ENCODE data around the gene RASEF. TPM values are rescaled to one million over a fixed set of nuclear protein-coding genes. Genes with fewer than 3 reads are reported as not detected.
A peak's percentile ranks its signal among the peaks of the same experiment; 100 is the strongest.

RASEF gene
- total and polyA plus RNA-seq, 5 donors from 2014 or later, result not detected

GRCh38 chr9:82981552-82981951 is 81.4 kb downstream of the RASEF start:
- Histone ChIP-seq H3K4me3 (ENCODE audit: low read depth, low read length) (no peak overlapping the region), H3K9me3 (ENCODE audit: control insufficient read depth in 2 of 2, low read length in 2 of 2) (no peaks in the 10 kb centered on the region), H3K4me1 (ENCODE audit: control insufficient read depth, insufficient read depth, low read length, poor library complexity, severe bottlenecking) (no peaks in the 10 kb centered on the region), H3K27ac (ENCODE audit: insufficient read depth, low read length, poor library complexity, severe bottlenecking) (no peak overlapping the region), H3K27me3 (ENCODE audit: control insufficient read depth, insufficient read depth, low read length) (no peaks in the 10 kb centered on the region), H3K36me3 (ENCODE audit: control insufficient read depth, insufficient read depth, low read length) (no peaks in the 10 kb centered on the region)
- Mint-ChIP-seq H3K27me3 (no peaks in the 10 kb centered on the region), H3K9me3 (peaks cover 0 to 5% (median 1%) of the 10 kb centered on the region in 7 donors), H3K4me1 (no peaks in the 10 kb centered on the region), H3K36me3 (no peaks in the 10 kb centered on the region), H3K4me3 (no peak overlapping the region), H3K27ac (no peak overlapping the region)
- ATAC-seq (ENCODE audit: low read depth in 2 of 2) (no peak), DNase-seq (no peak)

DNA sequence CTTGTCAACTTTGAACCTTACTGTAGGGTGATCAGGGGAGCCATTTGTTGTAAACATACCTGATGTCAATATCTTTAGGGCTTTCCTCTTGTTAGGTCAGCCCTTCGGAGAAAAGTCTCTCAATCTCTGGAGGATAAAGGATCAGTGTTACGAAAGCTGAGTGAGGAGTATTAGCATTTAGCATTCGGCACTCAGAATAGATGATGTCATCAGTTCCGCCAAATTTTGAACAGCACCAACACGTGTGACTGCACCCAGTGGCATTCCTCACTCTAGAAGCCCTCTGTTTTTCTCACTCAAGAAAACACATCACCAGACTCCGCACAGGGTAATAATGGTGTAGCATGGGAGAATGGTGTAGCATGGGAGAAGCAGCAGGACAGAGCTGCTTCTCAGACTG is 87.8 kb downstream of the RASEF start:
- DNase-seq (no peak), ATAC-seq (ENCODE audit: low read depth in 2 of 2) (no peak)
- H3K27me3 ChIP-seq (ENCODE audit: control insufficient read depth, insufficient read depth, low read length), result no peaks in the 10 kb centered on the region
- peaks cover 0 to 5% (median 3%) of the 10 kb centered on the region in 7 donors for H3K9me3 Mint-ChIP-seq
- H3K9me3 ChIP-seq (ENCODE audit: control insufficient read depth in 2 of 2, low read length in 2 of 2), result no peaks in the 10 kb centered on the region
- H3K4me1 ChIP-seq (ENCODE audit: control insufficient read depth, insufficient read depth, low read length, poor library complexity, severe bottlenecking), result no peaks in the 10 kb centered on the region
- H3K27ac Mint-ChIP-seq, result no peak overlapping the region
- no peaks in the 10 kb centered on the region for H3K36me3 Mint-ChIP-seq
- H3K27ac ChIP-seq (ENCODE audit: insufficient read depth, low read length, poor library complexity, severe bottlenecking), result no peak overlapping the region
- no peaks in the 10 kb centered on the region for H3K4me1 Mint-ChIP-seq
- H3K36me3 ChIP-seq (ENCODE audit: control insufficient read depth, insufficient read depth, low read length), result no peaks in the 10 kb centered on the region
- H3K4me3 Mint-ChIP-seq, result no peak overlapping the region
- no peak overlapping the region for H3K4me3 ChIP-seq (ENCODE audit: low read depth, low read length)
- no peaks in the 10 kb centered on the region for H3K27me3 Mint-ChIP-seq

DNA sequence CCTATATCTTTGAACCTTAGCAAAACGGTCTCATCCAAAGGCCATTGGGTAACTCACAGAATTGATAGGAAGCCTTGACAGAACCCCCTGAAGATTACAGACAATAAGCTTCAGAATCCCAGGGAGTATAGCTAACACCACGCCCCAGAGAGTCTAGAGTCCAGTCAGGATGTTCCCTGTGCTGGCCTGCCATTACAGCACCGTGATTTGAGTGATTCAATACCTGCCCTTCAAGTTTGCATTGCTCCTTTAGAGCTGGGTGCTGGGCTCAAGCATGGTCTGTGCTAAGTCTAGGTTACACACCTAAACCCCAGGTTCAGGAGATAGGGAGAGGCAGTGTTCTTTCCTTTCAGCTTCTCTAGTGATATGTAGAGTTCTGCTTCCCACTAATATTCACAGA is 90.5 kb downstream of the RASEF start:
- no peaks in the 10 kb centered on the region for H3K4me1 ChIP-seq (ENCODE audit: control insufficient read depth, insufficient read depth, low read length, poor library complexity, severe bottlenecking)
- no peaks in the 10 kb centered on the region for H3K36me3 Mint-ChIP-seq
- H3K27me3 Mint-ChIP-seq, result no peaks in the 10 kb centered on the region
- H3K27ac Mint-ChIP-seq, result no peak overlapping the region
- H3K27me3 ChIP-seq (ENCODE audit: control insufficient read depth, insufficient read depth, low read length), result no peaks in the 10 kb centered on the region
- ATAC-seq (ENCODE audit: low read depth in 2 of 2) (no peak), DNase-seq (no peak)
- H3K9me3 Mint-ChIP-seq, result peaks cover 0 to 3% (median 0%) of the 10 kb centered on the region in 7 donors
- H3K4me3 Mint-ChIP-seq, result no peak overlapping the region
- H3K4me1 Mint-ChIP-seq, result no peaks in the 10 kb centered on the region
- no peak overlapping the region for H3K27ac ChIP-seq (ENCODE audit: insufficient read depth, low read length, poor library complexity, severe bottlenecking)
- H3K9me3 ChIP-seq (ENCODE audit: control insufficient read depth in 2 of 2, low read length in 2 of 2), result no peaks in the 10 kb centered on the region
- H3K4me3 ChIP-seq (ENCODE audit: low read depth, low read length), result no peak overlapping the region
- H3K36me3 ChIP-seq (ENCODE audit: control insufficient read depth, insufficient read depth, low read length), result no peaks in the 10 kb centered on the region

DNA sequence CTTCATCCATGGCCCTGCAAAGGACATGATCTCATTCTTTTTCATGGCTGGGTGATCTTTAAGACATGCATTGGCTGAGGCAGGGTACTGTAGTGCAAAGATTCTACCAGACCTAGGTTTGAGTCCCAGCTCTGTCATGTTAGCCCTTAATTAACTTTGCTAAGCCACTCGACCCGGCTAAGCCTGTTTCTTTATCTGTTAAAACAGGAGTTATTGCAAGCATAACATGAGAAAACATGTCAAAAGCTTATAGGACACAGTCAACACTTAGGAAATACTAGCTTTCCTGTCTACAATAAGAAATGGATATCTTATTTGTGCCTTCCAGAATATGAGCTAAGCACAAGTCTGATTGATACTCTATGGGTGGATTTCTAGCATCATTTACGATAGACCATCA is 92.6 kb downstream of the RASEF start:
- H3K36me3 ChIP-seq (ENCODE audit: control insufficient read depth, insufficient read depth, low read length), result no peaks in the 10 kb centered on the region
- H3K4me3 Mint-ChIP-seq, result no peak overlapping the region
- no peaks in the 10 kb centered on the region for H3K36me3 Mint-ChIP-seq
- H3K4me1 Mint-ChIP-seq, result no peaks in the 10 kb centered on the region
- peaks cover 0 to 3% (median 0%) of the 10 kb centered on the region in 7 donors for H3K9me3 Mint-ChIP-seq
- no peaks in the 10 kb centered on the region for H3K27me3 Mint-ChIP-seq
- H3K27me3 ChIP-seq (ENCODE audit: control insufficient read depth, insufficient read depth, low read length), result no peaks in the 10 kb centered on the region
- H3K27ac Mint-ChIP-seq, result no peak overlapping the region
- no peaks in the 10 kb centered on the region for H3K9me3 ChIP-seq (ENCODE audit: control insufficient read depth in 2 of 2, low read length in 2 of 2)
- no peak overlapping the region for H3K27ac ChIP-seq (ENCODE audit: insufficient read depth, low read length, poor library complexity, severe bottlenecking)
- no peak for DNase-seq
- no peak for ATAC-seq (ENCODE audit: low read depth in 2 of 2)
- H3K4me3 ChIP-seq (ENCODE audit: low read depth, low read length), result no peak overlapping the region
- no peaks in the 10 kb centered on the region for H3K4me1 ChIP-seq (ENCODE audit: control insufficient read depth, insufficient read depth, low read length, poor library complexity, severe bottlenecking)

GRCh38 chr9:82969291-82969690 is 93.7 kb downstream of the RASEF start:
- no peak overlapping the region for H3K4me3 ChIP-seq (ENCODE audit: low read depth, low read length)
- Mint-ChIP-seq H3K4me1 (no peaks in the 10 kb centered on the region), H3K9me3 (peaks cover 0 to 3% (median 0%) of the 10 kb centered on the region in 7 donors), H3K4me3 (no peak overlapping the region), H3K27ac (peak overlapping the region in 1 of 3 donors; percentile 18), H3K36me3 (no peaks in the 10 kb centered on the region), H3K27me3 (no peaks in the 10 kb centered on the region)
- H3K27me3 ChIP-seq (ENCODE audit: control insufficient read depth, insufficient read depth, low read length), result no peaks in the 10 kb centered on the region
- DNase-seq, result no peak
- ATAC-seq (ENCODE audit: low read depth in 2 of 2), result no peak
- H3K36me3 ChIP-seq (ENCODE audit: control insufficient read depth, insufficient read depth, low read length), result no peaks in the 10 kb centered on the region
- no peaks in the 10 kb centered on the region for H3K4me1 ChIP-seq (ENCODE audit: control insufficient read depth, insufficient read depth, low read length, poor library complexity, severe bottlenecking)
- H3K27ac ChIP-seq (ENCODE audit: insufficient read depth, low read length, poor library complexity, severe bottlenecking), result no peak overlapping the region
- H3K9me3 ChIP-seq (ENCODE audit: control insufficient read depth in 2 of 2, low read length in 2 of 2), result no peaks in the 10 kb centered on the region

GRCh38 chr9:82968816-82969215 is 94.1 kb downstream of the RASEF start:
- Mint-ChIP-seq H3K9me3 (peaks cover 0 to 3% (median 0%) of the 10 kb centered on the region in 7 donors), H3K4me3 (no peak overlapping the region)
- no peak for ATAC-seq (ENCODE audit: low read depth in 2 of 2)

DNA sequence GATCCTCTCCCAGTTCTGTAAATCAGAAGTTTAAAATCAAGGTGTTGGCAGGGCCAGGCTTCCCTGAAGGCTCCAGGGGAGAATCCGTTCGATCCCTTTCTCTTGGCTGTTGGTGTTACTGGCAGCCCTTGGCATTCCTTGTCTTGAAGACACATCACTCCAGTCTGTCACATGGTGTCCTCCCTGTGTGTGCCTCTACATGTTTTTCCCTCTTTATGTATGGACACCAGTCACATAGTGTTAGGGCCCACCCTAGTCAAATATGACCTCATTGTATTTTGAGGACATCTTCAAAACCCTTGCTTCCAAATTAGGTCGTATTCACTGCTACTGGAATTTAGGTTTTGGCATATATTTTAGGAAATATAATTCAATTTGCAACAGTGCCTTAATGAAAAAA is 94.6 kb downstream of the RASEF start:
- Histone ChIP-seq H3K36me3 (ENCODE audit: control insufficient read depth, insufficient read depth, low read length) (no peaks in the 10 kb centered on the region), H3K4me3 (ENCODE audit: low read depth, low read length) (no peak overlapping the region), H3K4me1 (ENCODE audit: control insufficient read depth, insufficient read depth, low read length, poor library complexity, severe bottlenecking) (no peaks in the 10 kb centered on the region), H3K27ac (ENCODE audit: insufficient read depth, low read length, poor library complexity, severe bottlenecking) (no peak overlapping the region), H3K9me3 (ENCODE audit: control insufficient read depth in 2 of 2, low read length in 2 of 2) (no peaks in the 10 kb centered on the region), H3K27me3 (ENCODE audit: control insufficient read depth, insufficient read depth, low read length) (no peaks in the 10 kb centered on the region)
- Mint-ChIP-seq H3K9me3 (peaks cover 0 to 3% (median 0%) of the 10 kb centered on the region in 7 donors), H3K36me3 (no peaks in the 10 kb centered on the region), H3K27me3 (no peaks in the 10 kb centered on the region), H3K27ac (no peak overlapping the region), H3K4me1 (no peaks in the 10 kb centered on the region), H3K4me3 (no peak overlapping the region)
- ATAC-seq (ENCODE audit: low read depth in 2 of 2) (no peak), DNase-seq (no peak)

More at GRCh38 chr9:82968816-82969215, 94.1 kb downstream of the RASEF start:
- H3K27me3 ChIP-seq (ENCODE audit: control insufficient read depth, insufficient read depth, low read length), result no peaks in the 10 kb centered on the region
- Mint-ChIP-seq H3K27ac (no peak overlapping the region), H3K27me3 (no peaks in the 10 kb centered on the region), H3K4me1 (no peaks in the 10 kb centered on the region), H3K36me3 (no peaks in the 10 kb centered on the region)
- no peaks in the 10 kb centered on the region for H3K9me3 ChIP-seq (ENCODE audit: control insufficient read depth in 2 of 2, low read length in 2 of 2)
- no peak for DNase-seq
- no peak overlapping the region for H3K27ac ChIP-seq (ENCODE audit: insufficient read depth, low read length, poor library complexity, severe bottlenecking)
- H3K4me3 ChIP-seq (ENCODE audit: low read depth, low read length), result no peak overlapping the region
- no peaks in the 10 kb centered on the region for H3K36me3 ChIP-seq (ENCODE audit: control insufficient read depth, insufficient read depth, low read length)
- no peaks in the 10 kb centered on the region for H3K4me1 ChIP-seq (ENCODE audit: control insufficient read depth, insufficient read depth, low read length, poor library complexity, severe bottlenecking)

GRCh38 chr9:82961504-82962125 is 101.3 kb downstream of the RASEF start:
- ATAC-seq (ENCODE audit: low read depth in 2 of 2), result no peak
- no peak overlapping the region for H3K27ac ChIP-seq (ENCODE audit: insufficient read depth, low read length, poor library complexity, severe bottlenecking)
- Mint-ChIP-seq H3K27ac (no peak overlapping the region), H3K36me3 (no peaks in the 10 kb centered on the region), H3K27me3 (no peaks in the 10 kb centered on the region), H3K4me3 (no peak overlapping the region), H3K9me3 (peaks cover 0 to 2% (median 0%) of the 10 kb centered on the region in 7 donors), H3K4me1 (no peaks in the 10 kb centered on the region)
- H3K9me3 ChIP-seq (ENCODE audit: control insufficient read depth in 2 of 2, low read length in 2 of 2), result no peaks in the 10 kb centered on the region
- H3K27me3 ChIP-seq (ENCODE audit: control insufficient read depth, insufficient read depth, low read length), result no peaks in the 10 kb centered on the region
- no peaks in the 10 kb centered on the region for H3K36me3 ChIP-seq (ENCODE audit: control insufficient read depth, insufficient read depth, low read length)
- H3K4me1 ChIP-seq (ENCODE audit: control insufficient read depth, insufficient read depth, low read length, poor library complexity, severe bottlenecking), result no peaks in the 10 kb centered on the region
- peak in 1 of 3 donors; percentile 52 for DNase-seq
- H3K4me3 ChIP-seq (ENCODE audit: low read depth, low read length), result no peak overlapping the region
